ENCODE results near the gene TXNDC11. TPM values are rescaled to one million over a fixed set of nuclear protein-coding genes. Genes with fewer than 3 reads are reported as not detected.

TXNDC11 gene
- total RNA-seq, 1 donor from 2014 or later: 59.4 TPM

DNA sequence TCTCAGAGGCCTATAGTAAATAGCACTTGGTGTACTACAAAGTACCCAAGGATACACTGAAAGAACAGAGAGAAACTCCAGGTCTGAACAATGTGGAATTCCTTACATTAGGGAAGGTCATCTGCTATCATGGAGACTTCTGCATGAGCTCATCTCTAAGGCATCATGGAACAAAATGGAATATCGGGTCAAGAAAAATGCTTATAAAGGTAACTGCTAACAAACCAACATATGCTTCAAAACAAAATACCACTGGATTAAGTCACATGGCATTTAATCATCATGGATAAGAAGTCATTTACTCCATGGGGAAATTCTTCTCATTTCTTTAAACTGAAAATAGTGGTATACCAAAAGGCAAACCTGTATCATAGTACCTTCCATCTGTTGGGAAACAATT lies 34.2 kb downstream of the TXNDC11 start:
- no peak overlapping the region for H3K4me3 ChIP-seq
- peaks cover 0 to 11% of the 10 kb centered on the region in 2 donors for H3K36me3 ChIP-seq
- no peaks in the 10 kb centered on the region for H3K27me3 ChIP-seq
- no peaks in the 10 kb centered on the region for H3K9me3 ChIP-seq
- intact Hi-C loops (cut with DNase I): no loop called here
- no peak for TF ChIP-seq POLR2AphosphoS5 (IDR thresholded peaks at IDR 0.05; ENCODE audit: insufficient read depth in 1 of 2, low read depth in 1 of 2)
- no peak for TF ChIP-seq CTCF (IDR thresholded peaks at IDR 0.05)
- TF ChIP-seq POLR2A (IDR thresholded peaks at IDR 0.05): no peak
- no peak for DNase-seq (ENCODE audit: extremely low spot score in 2 of 2)
- peaks cover 19% of the 10 kb centered on the region for H3K4me1 ChIP-seq
- no peak overlapping the region for H3K27ac ChIP-seq

- Histone ChIP-seq H3K27me3 (no peaks in the 10 kb centered on the region), H3K4me3 (no peak overlapping the region), H3K36me3 (peaks cover 0 to 11% of the 10 kb centered on the region in 2 donors), H3K9me3 (no peaks in the 10 kb centered on the region), H3K4me1 (peaks cover 19% of the 10 kb centered on the region), H3K27ac (no peak overlapping the region)
- DNase-seq (ENCODE audit: extremely low spot score in 2 of 2): no peak
- intact Hi-C loops (cut with DNase I): no loop called here
- TF ChIP-seq POLR2AphosphoS5 (IDR thresholded peaks at IDR 0.05; ENCODE audit: insufficient read depth in 1 of 2, low read depth in 1 of 2) (no peak), CTCF (IDR thresholded peaks at IDR 0.05) (no peak), POLR2A (IDR thresholded peaks at IDR 0.05) (no peak)
These were observed 34.9 kb downstream of the TXNDC11 start for GRCh38 chr16:11707679-11708197.

GRCh38 chr16:11706180-11706742 lies 36.4 kb downstream of the TXNDC11 start:
- no peaks in the 10 kb centered on the region for H3K27me3 ChIP-seq
- intact Hi-C loops (cut with DNase I): no loop called here
- peaks cover 0 to 11% of the 10 kb centered on the region in 2 donors for H3K36me3 ChIP-seq
- peaks cover 19% of the 10 kb centered on the region for H3K4me1 ChIP-seq
- no peak for DNase-seq (ENCODE audit: extremely low spot score in 2 of 2)
- H3K27ac ChIP-seq: peak overlapping the region; percentile 65
- TF ChIP-seq CTCF (IDR thresholded peaks at IDR 0.05): no peak
- TF ChIP-seq POLR2AphosphoS5 (IDR thresholded peaks at IDR 0.05; ENCODE audit: insufficient read depth in 1 of 2, low read depth in 1 of 2): peak in 1 of 2 donors; percentile 45
- TF ChIP-seq POLR2A (IDR thresholded peaks at IDR 0.05): no peak
- H3K4me3 ChIP-seq: no peak overlapping the region
- no peaks in the 10 kb centered on the region for H3K9me3 ChIP-seq

GRCh38 chr16:11705311-11706025 lies 37.2 kb downstream of the TXNDC11 start:
- Histone ChIP-seq H3K9me3 (no peaks in the 10 kb centered on the region), H3K27me3 (no peaks in the 10 kb centered on the region), H3K4me1 (peaks cover 19% of the 10 kb centered on the region), H3K36me3 (peaks cover 0 to 5% of the 10 kb centered on the region in 2 donors), H3K4me3 (no peak overlapping the region), H3K27ac (peak overlapping the region; percentile 65)
- TF ChIP-seq POLR2AphosphoS5 (IDR thresholded peaks at IDR 0.05; ENCODE audit: insufficient read depth in 1 of 2, low read depth in 1 of 2) (no peak), CTCF (IDR thresholded peaks at IDR 0.05) (no peak), POLR2A (IDR thresholded peaks at IDR 0.05) (no peak)
- intact Hi-C loops (cut with DNase I): no loop called here
- no peak for DNase-seq (ENCODE audit: extremely low spot score in 2 of 2)

Data from vagina (tissue), 2 donors.